Neural cell (in vitro differentiated cells): ENCODE data around the gene DGKB. TPM values are rescaled to one million over a fixed set of nuclear protein-coding genes. Genes with fewer than 3 reads are reported as not detected.

Experiments used
- H2AFZ ChIP-seq: fragments of 200-600, 300-800 bp; sonication (generic), shearing (Covaris generic); 2 replicates; pipeline ENCODE4 v1.6.0; 2014; ENCODE audit warnings: low read depth, mild to moderate bottlenecking, antibody characterized with exemption, low read length, moderate library complexity
- H3F3A ChIP-seq: fragments of 200-600 bp; shearing (Covaris generic); 2 replicates; pipeline ENCODE4 v1.6.1; 2016; ENCODE audit warnings: mild to moderate bottlenecking, moderate library complexity, mixed read lengths, antibody characterized with exemption, low read length; ENCODE audit not compliant: insufficient read depth, poor library complexity, severe bottlenecking
- H3K27ac ChIP-seq: fragments of 200-600, 300-800 bp; sonication (generic), shearing (Covaris generic); 2 replicates; pipeline ENCODE4 v1.5.1; 2014; ENCODE audit warnings: mild to moderate bottlenecking, low read length, moderate library complexity
- H3K27me3 ChIP-seq: fragments of 300-800, 200-600 bp; sonication (generic), shearing (Covaris generic); 2 replicates; pipeline ENCODE4 v1.6.0; 2014; ENCODE audit warnings: mild to moderate bottlenecking, low read depth, low read length, moderate library complexity; ENCODE audit not compliant: insufficient read depth
- H3K36me3 ChIP-seq: fragments of 300-800, 200-600 bp; sonication (generic), shearing (Covaris generic); 2 replicates; pipeline ENCODE4 v1.5.1; 2014; ENCODE audit warnings: mild to moderate bottlenecking, antibody characterized with exemption, low read length, moderate library complexity; ENCODE audit not compliant: insufficient read depth
- H3K4me2 ChIP-seq: fragments of 300-800, 200-600 bp; sonication (generic), shearing (Covaris generic); 2 replicates; pipeline ENCODE4 v1.6.0; 2014; ENCODE audit warnings: mild to moderate bottlenecking, low read length
- H3K4me3 ChIP-seq: fragments of 300-800, 200-600 bp; sonication (generic), shearing (Covaris generic); 2 replicates; pipeline ENCODE4 v1.5.1; 2014; ENCODE audit warnings: mild to moderate bottlenecking, low read length, moderate library complexity
- H3K79me2 ChIP-seq: fragments of 200-600 bp; shearing (Covaris generic); replicated peaks from 2 replicates; pipeline ENCODE4 v1.6.0; 2014; ENCODE audit warnings: mild to moderate bottlenecking, low read length, moderate library complexity; ENCODE audit not compliant: insufficient read depth
- H3K9ac ChIP-seq: fragments of 300-800, 200-600 bp; sonication (generic), shearing (Covaris generic); 2 replicates; pipeline ENCODE4 v1.6.1; 2016; ENCODE audit warnings: mild to moderate bottlenecking, low read length, mixed read lengths
- H3K9me2 ChIP-seq: fragments of 200-600 bp; shearing (Covaris generic); 2 replicates; pipeline ENCODE4 v1.6.1; 2016; ENCODE audit warnings: mild to moderate bottlenecking, low read length, mixed read lengths; ENCODE audit not compliant: insufficient read depth
- H3K9me3 ChIP-seq: fragments of 200-600, 300-800 bp; sonication (generic), shearing (Covaris generic); 2 replicates; pipeline ENCODE4 v1.6.1; 2016; ENCODE audit warnings: mild to moderate bottlenecking, mixed run types, low read length, moderate library complexity, mixed read lengths
- H4K20me1 ChIP-seq: fragments of 200-600 bp; shearing (Covaris generic); 2 replicates; pipeline ENCODE4 v1.6.1; 2016; ENCODE audit warnings: mild to moderate bottlenecking, mixed run types; ENCODE audit not compliant: insufficient read depth
- CTCF ChIP-seq: fragments of 450-650 bp; IDR thresholded peaks from 2 replicates; pipeline ENCODE4 v1.5.1; 2014; ENCODE audit warnings: antibody characterized with exemption, mild to moderate bottlenecking, moderate library complexity; ENCODE audit not compliant: poor library complexity, severe bottlenecking
- EP300 ChIP-seq: fragments of 450-650 bp; conservative IDR thresholded peaks from 2 replicates; pipeline ENCODE4 v1.6.1; 2014; ENCODE audit warnings: antibody characterized with exemption, mild to moderate bottlenecking, moderate library complexity; ENCODE audit not compliant: poor library complexity, severe bottlenecking
- EZH2 ChIP-seq: fragments of 200-600, 300-800 bp; shearing (Covaris generic), sonication (generic); IDR thresholded peaks from 2 replicates; pipeline ENCODE4 v1.6.1; 2014; ENCODE audit warnings: antibody characterized with exemption, low read length, borderline replicate concordance, mild to moderate bottlenecking; ENCODE audit not compliant: insufficient read depth, poor library complexity, severe bottlenecking
- MXI1 ChIP-seq: fragments of 450-650 bp; conservative IDR thresholded peaks from 2 replicates; pipeline ENCODE4 v1.6.1; 2014; ENCODE audit warnings: antibody characterized with exemption, mild to moderate bottlenecking; ENCODE audit not compliant: poor library complexity, severe bottlenecking
- POLR2AphosphoS5 ChIP-seq: IDR thresholded peaks from 2 replicates; pipeline ENCODE4 v1.6.1; 2012
- RAD21 ChIP-seq: fragments of 450-650 bp; conservative IDR thresholded peaks from 2 replicates; pipeline ENCODE4 v1.6.1; 2014; ENCODE audit warnings: antibody characterized with exemption, mild to moderate bottlenecking, moderate library complexity
- REST ChIP-seq: IDR thresholded peaks from 2 replicates; pipeline ENCODE4 v1.6.1; 2012; ENCODE audit warnings: borderline replicate concordance
- SMC3 ChIP-seq: fragments of 450-650 bp; conservative IDR thresholded peaks from 2 replicates; pipeline ENCODE4 v1.6.1; 2014; ENCODE audit warnings: antibody characterized with exemption, mild to moderate bottlenecking, moderate library complexity; ENCODE audit not compliant: poor library complexity
- TAF1 ChIP-seq: IDR thresholded peaks from 2 replicates; pipeline ENCODE4 v1.6.1; 2012; ENCODE audit warnings: low read depth
- polyA plus RNA-seq: library from polyadenylated mRNA; depleted of rRNA; stranded (reverse); fragments of >200 nt; gene quantifications from 2 replicates; pipeline ENCODE4 v1.2.3, GENCODE V29; 2014

Gene DGKB
- polyA plus RNA-seq, 1 donor from 2014 or later, result 0.20 TPM

DNA sequence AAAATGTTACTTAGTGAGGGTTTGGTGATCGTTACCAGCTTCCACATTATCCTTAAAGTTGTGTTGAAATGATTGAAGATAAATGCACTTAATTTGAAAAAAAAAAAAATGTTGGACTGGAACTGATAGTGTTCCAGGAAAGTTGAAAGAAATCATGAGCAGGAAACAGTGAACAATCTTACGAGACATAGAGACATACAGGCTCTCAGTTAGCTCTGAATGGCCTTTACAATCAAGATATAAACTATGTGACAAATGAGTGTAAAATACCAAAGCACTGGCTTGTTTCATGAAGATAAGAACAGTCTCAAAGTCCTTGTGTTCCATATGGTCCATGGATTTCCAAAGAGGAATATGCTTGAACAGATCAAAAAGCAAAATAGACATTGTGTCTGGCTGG lies 483.0 kb downstream of the DGKB start:
- H3K27me3 ChIP-seq, result no peaks in the 10 kb centered on the region
- H3K4me3 ChIP-seq, result no peak overlapping the region
- no peak for TF ChIP-seq EP300
- TF ChIP-seq POLR2AphosphoS5, result no peak
- TF ChIP-seq TAF1, result no peak
- TF ChIP-seq SMC3, result no peak
- TF ChIP-seq RAD21, result no peak
- TF ChIP-seq EZH2, result no peak
- no peak for TF ChIP-seq REST
- TF ChIP-seq MXI1, result no peak
- no peak for TF ChIP-seq CTCF
- no peak overlapping the region for H2AFZ ChIP-seq
- no peak overlapping the region for H3K4me2 ChIP-seq
- no peak overlapping the region for H3K9ac ChIP-seq
- no peaks in the 10 kb centered on the region for H3K79me2 ChIP-seq
- H3K27ac ChIP-seq, result no peak overlapping the region
- H3F3A ChIP-seq, result no peaks in the 10 kb centered on the region
- no peaks in the 10 kb centered on the region for H3K36me3 ChIP-seq
- H4K20me1 ChIP-seq, result no peaks in the 10 kb centered on the region
- H3K9me3 ChIP-seq, result no peaks in the 10 kb centered on the region
- no peaks in the 10 kb centered on the region for H3K9me2 ChIP-seq

- TF ChIP-seq MXI1 (no peak), RAD21 (no peak)
- no peaks in the 10 kb centered on the region for H3K9me3 ChIP-seq
- H3F3A ChIP-seq, result no peaks in the 10 kb centered on the region
- no peaks in the 10 kb centered on the region for H3K36me3 ChIP-seq
- H3K27me3 ChIP-seq, result no peaks in the 10 kb centered on the region
- H4K20me1 ChIP-seq, result no peaks in the 10 kb centered on the region
- H3K27ac ChIP-seq, result no peak overlapping the region
- no peaks in the 10 kb centered on the region for H3K9me2 ChIP-seq
- H3K4me2 ChIP-seq, result no peak overlapping the region
- H3K9ac ChIP-seq, result no peak overlapping the region
- no peak overlapping the region for H2AFZ ChIP-seq
- H3K4me3 ChIP-seq, result no peak overlapping the region
- no peaks in the 10 kb centered on the region for H3K79me2 ChIP-seq
These were observed 483.9 kb downstream of the DGKB start for GRCh38 chr7:14418633-14419032.
